HepG2 (cell line): Measurements from ENCODE around the gene GINS2. TPM values are rescaled to one million over a fixed set of nuclear protein-coding genes. Genes with fewer than 3 reads are reported as not detected.

Source experiments
- ATAC-seq: fragments of 200-7000 bp; cut with Tn5 transposase; 3 replicates; pipeline ENCODE4 v1.9.1; 2020; ENCODE audit warnings: mild to moderate bottlenecking, moderate library complexity
- BruUV-seq: library from RNA; stranded (reverse); fragments of 400-500 nt; replicated peaks from 2 replicates; lab custom pipeline; 2021; lab: Mats Ljungman, UMichigan
- CTCF ChIA-PET: fragments of 300-600 bp; formaldehyde crosslinking; extraction: SDS; loops from one replicate; lab custom pipeline; 2021; ENCODE audit warnings: low total read pairs, inconsistent platforms, low intra/inter-chr PET ratio; lab: Yijun Ruan, JAX
- POLR2A ChIA-PET: fragments of 350-600 bp; sonication (Branson Sonifier 250); formaldehyde crosslinking; loops from one replicate; lab custom pipeline; 2020; ENCODE audit warnings: antibody characterized with exemption, inconsistent platforms; lab: Yijun Ruan, JAX
- DNase-seq: peaks from one replicate; pipeline ENCODE4 v3.0.0-alpha.2; 2015; ENCODE audit warnings: low spot score
- FAIRE-seq: peaks from 3 replicates; lab custom pipeline; 2011; peaks lifted over from hg19 to GRCh38; lab: Jason Lieb, UNC
- H2AFZ ChIP-seq: one replicate; pipeline ENCODE4 v1.6.1; 2011; ENCODE audit warnings: low read length, inconsistent platforms
- H3K27ac ChIP-seq: fragments of 300-600 bp; 3 replicates; pipeline ENCODE4 v1.8.0; 2011; ENCODE audit warnings: mixed run types, mild to moderate bottlenecking, mixed read lengths, low read length, inconsistent platforms; ENCODE audit not compliant: insufficient read depth; ENCODE audit errors: extremely low read length
- H3K27me3 ChIP-seq, 2 experiments: fragments of 200-600 bp in 1 of 2; 2 replicates in 1 of 2; 3 replicates in 1 of 2; pipeline versions ENCODE4 v1.6.0 to v1.8.0; 2011; ENCODE audit warnings: low read length in 2 of 2, mild to moderate bottlenecking in 2 of 2, moderate library complexity in 2 of 2, inconsistent platforms in 1 of 2; ENCODE audit not compliant: insufficient read depth in 2 of 2, control insufficient read depth in 1 of 2
- H3K36me3 ChIP-seq, 2 experiments: fragments of 200-600 bp in 1 of 2; replicated peaks in 1 of 2; 2 replicates in 1 of 2; 3 replicates in 1 of 2; pipeline versions ENCODE4 v1.5.1 to v1.8.0; 2011; ENCODE audit warnings: low read length in 2 of 2, inconsistent platforms in 1 of 2; ENCODE audit not compliant: insufficient read depth in 2 of 2, control insufficient read depth in 1 of 2
- H3K4me1 ChIP-seq: 2 replicates; pipeline ENCODE4 v1.5.1; 2012; ENCODE audit warnings: low read length, inconsistent platforms; ENCODE audit not compliant: insufficient read depth
- H3K4me2 ChIP-seq: 2 replicates; pipeline ENCODE4 v1.6.0; 2011; ENCODE audit warnings: low read depth, low read length, inconsistent platforms
- H3K4me3 ChIP-seq, 3 experiments: fragments of 200-600 bp in 1 of 3; sonication (generic), shearing (Covaris generic) in 1 of 3; replicated peaks in 1 of 3; 2 replicates each; pipeline ENCODE4 v1.5.1; 2011 to 2016; ENCODE audit warnings: low read length in 3 of 3, inconsistent platforms in 2 of 3, low read depth in 2 of 3, mild to moderate bottlenecking in 2 of 3, control low read depth in 1 of 3, mixed read lengths in 1 of 3; ENCODE audit not compliant: insufficient read depth in 1 of 3
- H3K79me2 ChIP-seq: one replicate; pipeline ENCODE4 v1.6.1; 2011; ENCODE audit warnings: low read length, inconsistent platforms; ENCODE audit not compliant: insufficient read depth
- H3K9ac ChIP-seq: 2 replicates; pipeline ENCODE4 v1.6.0; 2011; ENCODE audit warnings: mild to moderate bottlenecking, low read depth, low read length, inconsistent platforms; ENCODE audit not compliant: insufficient read depth
- H3K9me3 ChIP-seq: 2 replicates; pipeline ENCODE4 v1.5.1; 2012; ENCODE audit warnings: mild to moderate bottlenecking, low read length
- H4K20me1 ChIP-seq: 2 replicates; pipeline ENCODE4 v1.6.0; 2011; ENCODE audit warnings: inconsistent platforms, mild to moderate bottlenecking, low read length, moderate library complexity; ENCODE audit not compliant: insufficient read depth
- AGO2 ChIP-seq: fragments of 200-400 bp; formaldehyde crosslinking; optimal IDR thresholded peaks from 2 replicates; pipeline ENCODE3; 2017; ENCODE audit warnings: mild to moderate bottlenecking, low read depth, low read length, moderate library complexity
- FOXA3 ChIP-seq: IDR thresholded peaks from 2 replicates; pipeline ENCODE4 v1.6.1; 2016; ENCODE audit warnings: missing genetic modification reagents, missing compliant biosample characterization
- MAFK ChIP-seq, 2 experiments: IDR thresholded peaks in 1 of 2; conservative IDR thresholded peaks in 1 of 2; 2 replicates each; pipeline ENCODE4 v1.6.1; 2011; ENCODE audit warnings: improper control_type of control experiment in 2 of 2, low read length in 2 of 2
- MED1 ChIP-seq: sonication (generic); formaldehyde crosslinking; IDR thresholded peaks from 2 replicates; pipeline ENCODE4 v1.4.0; 2020; ENCODE audit warnings: missing genetic modification reagents
- NONO ChIP-seq, 2 experiments: fragments of 450-650 bp in 1 of 2; sonication (generic) in 1 of 2; formaldehyde crosslinking in 1 of 2; IDR thresholded peaks in 1 of 2; conservative IDR thresholded peaks in 1 of 2; 2 replicates each; pipeline versions ENCODE4 v1.6.1 to v1.8.0; 2017 to 2022; ENCODE audit warnings: mild to moderate bottlenecking in 1 of 2, missing genetic modification reagents in 1 of 2, moderate library complexity in 1 of 2
- PHF21A ChIP-seq: sonication (generic); formaldehyde crosslinking; IDR thresholded peaks from 2 replicates; pipeline ENCODE4 v1.5.0; 2020; ENCODE audit warnings: mild to moderate bottlenecking, missing genetic modification reagents
- POLR2A ChIP-seq, 2 experiments: IDR thresholded peaks; 2 replicates each; pipeline ENCODE4 v1.6.1; 2011; ENCODE audit warnings: low read depth in 2 of 2, low read length in 2 of 2, mild to moderate bottlenecking in 1 of 2, moderate library complexity in 1 of 2; ENCODE audit not compliant: insufficient read depth in 1 of 2
- RBM22 ChIP-seq: fragments of 200-400 bp; formaldehyde crosslinking; optimal IDR thresholded peaks from 2 replicates; pipeline ENCODE3; 2017; ENCODE audit warnings: mild to moderate bottlenecking, low read length, moderate library complexity
- ZNF547 ChIP-seq: sonication (generic); formaldehyde crosslinking; IDR thresholded peaks from 2 replicates; pipeline ENCODE4 v1.5.1; 2020; ENCODE audit warnings: mild to moderate bottlenecking, missing genetic modification reagents
- ZSCAN25 ChIP-seq: sonication (generic); formaldehyde crosslinking; IDR thresholded peaks from 2 replicates; pipeline ENCODE4 v1.8.0; 2022; ENCODE audit warnings: mild to moderate bottlenecking, missing genetic modification reagents
- WGBS: methylation state at CpG from one replicate; pipeline ENCODE4 v1.1.6; 2017; ENCODE audit warnings: low lambda C conversion rate; 5-methylcytosine and 5-hydroxymethylcytosine counted together
- in situ Hi-C: cut with HindIII; loops from 2 replicates; pipeline ENCODE4 v1.10.0; 2017; ENCODE audit warnings: low pct_unique_long_range_greater_than_20kb; ENCODE audit not compliant: extremely low pct_ligation_motif_present
- intact Hi-C: fragments of 100-400 bp; cut with micrococcal nuclease; formaldehyde crosslinking; loops from one replicate; pipeline ENCODE4 v1.10.0; 2022; ENCODE audit not compliant: unreplicated experiment
- polyA plus RNA-seq, 8 experiments: library from polyadenylated mRNA; depleted of rRNA in 3 of 8; stranded (reverse) in 7 of 8; unstranded in 1 of 8; fragments of >200 nt; fragmentation: Illumina TruSeq in 4 of 8; extraction: Trizol in 4 of 8; gene quantifications; 2 replicates each; pipeline versions ENCODE4 v1.2.1 to v1.2.3, GENCODE V29; 2011 to 2016; ENCODE audit warnings: low read depth in 4 of 8, missing spikeins in 1 of 8, mixed read lengths in 1 of 8; ENCODE audit not compliant: insufficient read depth in 1 of 8
- total RNA-seq, 5 experiments: library from RNA; depleted of rRNA; stranded (reverse); fragments of >200 nt; fragmentation: Illumina TruSeq; extraction: Trizol; gene quantifications; 2 replicates each; pipeline ENCODE4 v1.2.3, GENCODE V29; 2016; ENCODE audit warnings: low read depth in 1 of 5
- TF ChIP-seq, protein P1 (sequence below): sonication (generic); formaldehyde crosslinking; IDR thresholded peaks from 2 replicates; pipeline ENCODE4 v1.5.1; 2020; ENCODE audit warnings: missing genetic modification reagents, mild to moderate bottlenecking, borderline replicate concordance
- TF ChIP-seq, protein P2 (sequence below): sonication (generic); formaldehyde crosslinking; IDR thresholded peaks from 2 replicates; pipeline ENCODE4 v1.4.0; 2020; ENCODE audit warnings: mild to moderate bottlenecking, missing genetic modification reagents
- TF ChIP-seq, protein P3 (sequence below): sonication (generic); formaldehyde crosslinking; IDR thresholded peaks from 2 replicates; pipeline ENCODE4 v1.5.0; 2020; ENCODE audit warnings: mild to moderate bottlenecking, missing genetic modification reagents
- TF ChIP-seq, protein P4 (sequence below): sonication (generic); formaldehyde crosslinking; IDR thresholded peaks from 2 replicates; pipeline ENCODE4 v1.5.1; 2020; ENCODE audit warnings: mild to moderate bottlenecking, missing genetic modification reagents, moderate library complexity

The GINS2 gene
- total and polyA plus RNA-seq, 2 of the 13 experiments (the other 11 are each of a cell fraction or from before 2014, with no cell fraction given) = 10.6 to 48.3 TPM

DNA sequence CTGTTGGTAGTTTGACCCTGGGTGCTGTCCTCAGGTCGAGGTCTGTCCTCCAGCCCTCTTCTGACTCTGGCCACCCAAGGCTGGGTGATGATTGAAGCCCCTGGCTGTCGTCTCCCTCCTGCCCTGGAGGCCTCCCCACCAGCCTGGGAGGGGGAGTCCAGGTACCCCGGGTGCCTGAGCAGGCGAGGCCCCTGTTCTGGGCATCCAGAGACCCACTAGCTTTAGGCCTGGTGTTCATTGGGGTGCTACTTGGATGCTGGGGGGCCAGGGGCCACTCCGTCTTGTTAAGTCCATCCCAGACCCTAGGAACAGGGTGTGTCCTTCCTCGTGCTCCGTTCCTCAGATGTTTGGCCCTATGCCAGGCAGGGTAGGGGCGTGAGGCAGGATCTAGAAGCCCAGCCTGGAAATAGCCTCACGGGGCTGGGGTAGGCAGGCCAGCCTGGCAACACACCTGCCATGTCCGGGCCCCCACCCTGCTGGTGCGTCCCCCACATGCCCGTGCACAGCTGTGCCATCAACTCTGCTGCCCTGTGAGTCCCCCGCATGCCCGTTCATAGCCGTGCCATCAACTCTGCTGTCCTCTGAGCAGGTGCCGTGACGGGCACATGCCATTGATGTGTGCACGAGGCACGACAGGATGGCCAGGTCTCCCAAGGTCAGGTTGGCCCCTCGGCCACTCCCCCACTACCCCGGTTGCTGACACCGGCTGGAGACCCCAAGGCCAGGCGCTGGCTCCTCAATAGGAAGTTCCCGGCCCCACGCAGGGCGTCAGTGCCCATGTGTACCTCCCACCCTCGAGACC is 36.9 kb downstream of the GINS2 start:
- BruUV-seq = no TSS peak
- in situ Hi-C loops (no loop called here), intact Hi-C loops (no loop called here)
- DNase-seq (no peak), FAIRE-seq (no peak), ATAC-seq (peak; percentile 3; the same call in 2 of the 3 replicates)
- Histone ChIP-seq H4K20me1 (peaks cover 56% of the 10 kb centered on the region), H3K36me3 (peaks cover 49 to 56% of the 10 kb centered on the region in 2 experiments), H3K4me2 (no peak overlapping the region), H2AFZ (no peak overlapping the region), H3K79me2 (peaks cover 4% of the 10 kb centered on the region), H3K4me1 (peaks cover 17% of the 10 kb centered on the region), H3K9me3 (no peaks in the 10 kb centered on the region), H3K4me3 (no peak overlapping the region), H3K27me3 (no peaks in the 10 kb centered on the region), H3K9ac (no peak overlapping the region), H3K27ac (peak overlapping the region; percentile 9)
- WGBS = 100% methylated on average over 5 of the region's 27 CpGs
- ChIA-PET POLR2A (no interaction called here), CTCF (no interaction called here)
- no peak for TF ChIP-seq NONO (IDR thresholded peaks at IDR 0.05)
- peak; percentile 58; the same call in 1 of the 2 replicates for TF ChIP-seq NONO (CRISPR knock-in tag; conservative IDR thresholded peaks at IDR 0.05)
- no peak for TF ChIP-seq PHF21A
- peak in 1 of 2 experiments; percentile 21; a peak in 1 of 4 replicates for TF ChIP-seq POLR2A (IDR thresholded peaks at IDR 0.05; ENCODE audit: insufficient read depth in 1 of 2, low read depth in 2 of 2, low read length in 2 of 2)
- TF ChIP-seq ZNF547 (CRISPR knock-in tag) = 0 out of 2 replicates have a peak, but pooled peaks have one; percentile 33
- TF ChIP-seq, protein P1, sequence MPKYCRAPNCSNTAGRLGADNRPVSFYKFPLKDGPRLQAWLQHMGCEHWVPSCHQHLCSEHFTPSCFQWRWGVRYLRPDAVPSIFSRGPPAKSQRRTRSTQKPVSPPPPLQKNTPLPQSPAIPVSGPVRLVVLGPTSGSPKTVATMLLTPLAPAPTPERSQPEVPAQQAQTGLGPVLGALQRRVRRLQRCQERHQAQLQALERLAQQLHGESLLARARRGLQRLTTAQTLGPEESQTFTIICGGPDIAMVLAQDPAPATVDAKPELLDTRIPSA (CRISPR knock-in tag) = no peak
- TF ChIP-seq, protein P2, sequence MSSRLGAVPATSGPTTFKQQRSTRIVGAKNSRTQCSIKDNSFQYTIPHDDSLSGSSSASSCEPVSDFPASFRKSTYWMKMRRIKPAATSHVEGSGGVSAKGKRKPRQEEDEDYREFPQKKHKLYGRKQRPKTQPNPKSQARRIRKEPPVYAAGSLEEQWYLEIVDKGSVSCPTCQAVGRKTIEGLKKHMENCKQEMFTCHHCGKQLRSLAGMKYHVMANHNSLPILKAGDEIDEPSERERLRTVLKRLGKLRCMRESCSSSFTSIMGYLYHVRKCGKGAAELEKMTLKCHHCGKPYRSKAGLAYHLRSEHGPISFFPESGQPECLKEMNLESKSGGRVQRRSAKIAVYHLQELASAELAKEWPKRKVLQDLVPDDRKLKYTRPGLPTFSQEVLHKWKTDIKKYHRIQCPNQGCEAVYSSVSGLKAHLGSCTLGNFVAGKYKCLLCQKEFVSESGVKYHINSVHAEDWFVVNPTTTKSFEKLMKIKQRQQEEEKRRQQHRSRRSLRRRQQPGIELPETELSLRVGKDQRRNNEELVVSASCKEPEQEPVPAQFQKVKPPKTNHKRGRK (CRISPR knock-in tag) = no peak
- TF ChIP-seq AGO2 = peak; percentile 40
- peak; percentile 23 for TF ChIP-seq RBM22
- TF ChIP-seq, protein P3, sequence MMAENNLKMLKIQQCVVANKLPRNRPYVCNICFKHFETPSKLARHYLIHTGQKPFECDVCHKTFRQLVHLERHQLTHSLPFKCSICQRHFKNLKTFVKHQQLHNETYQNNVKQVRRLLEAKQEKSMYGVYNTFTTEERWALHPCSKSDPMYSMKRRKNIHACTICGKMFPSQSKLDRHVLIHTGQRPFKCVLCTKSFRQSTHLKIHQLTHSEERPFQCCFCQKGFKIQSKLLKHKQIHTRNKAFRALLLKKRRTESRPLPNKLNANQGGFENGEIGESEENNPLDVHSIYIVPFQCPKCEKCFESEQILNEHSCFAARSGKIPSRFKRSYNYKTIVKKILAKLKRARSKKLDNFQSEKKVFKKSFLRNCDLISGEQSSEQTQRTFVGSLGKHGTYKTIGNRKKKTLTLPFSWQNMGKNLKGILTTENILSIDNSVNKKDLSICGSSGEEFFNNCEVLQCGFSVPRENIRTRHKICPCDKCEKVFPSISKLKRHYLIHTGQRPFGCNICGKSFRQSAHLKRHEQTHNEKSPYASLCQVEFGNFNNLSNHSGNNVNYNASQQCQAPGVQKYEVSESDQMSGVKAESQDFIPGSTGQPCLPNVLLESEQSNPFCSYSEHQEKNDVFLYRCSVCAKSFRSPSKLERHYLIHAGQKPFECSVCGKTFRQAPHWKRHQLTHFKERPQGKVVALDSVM (CRISPR knock-in tag) = no peak
- TF ChIP-seq, protein P4, sequence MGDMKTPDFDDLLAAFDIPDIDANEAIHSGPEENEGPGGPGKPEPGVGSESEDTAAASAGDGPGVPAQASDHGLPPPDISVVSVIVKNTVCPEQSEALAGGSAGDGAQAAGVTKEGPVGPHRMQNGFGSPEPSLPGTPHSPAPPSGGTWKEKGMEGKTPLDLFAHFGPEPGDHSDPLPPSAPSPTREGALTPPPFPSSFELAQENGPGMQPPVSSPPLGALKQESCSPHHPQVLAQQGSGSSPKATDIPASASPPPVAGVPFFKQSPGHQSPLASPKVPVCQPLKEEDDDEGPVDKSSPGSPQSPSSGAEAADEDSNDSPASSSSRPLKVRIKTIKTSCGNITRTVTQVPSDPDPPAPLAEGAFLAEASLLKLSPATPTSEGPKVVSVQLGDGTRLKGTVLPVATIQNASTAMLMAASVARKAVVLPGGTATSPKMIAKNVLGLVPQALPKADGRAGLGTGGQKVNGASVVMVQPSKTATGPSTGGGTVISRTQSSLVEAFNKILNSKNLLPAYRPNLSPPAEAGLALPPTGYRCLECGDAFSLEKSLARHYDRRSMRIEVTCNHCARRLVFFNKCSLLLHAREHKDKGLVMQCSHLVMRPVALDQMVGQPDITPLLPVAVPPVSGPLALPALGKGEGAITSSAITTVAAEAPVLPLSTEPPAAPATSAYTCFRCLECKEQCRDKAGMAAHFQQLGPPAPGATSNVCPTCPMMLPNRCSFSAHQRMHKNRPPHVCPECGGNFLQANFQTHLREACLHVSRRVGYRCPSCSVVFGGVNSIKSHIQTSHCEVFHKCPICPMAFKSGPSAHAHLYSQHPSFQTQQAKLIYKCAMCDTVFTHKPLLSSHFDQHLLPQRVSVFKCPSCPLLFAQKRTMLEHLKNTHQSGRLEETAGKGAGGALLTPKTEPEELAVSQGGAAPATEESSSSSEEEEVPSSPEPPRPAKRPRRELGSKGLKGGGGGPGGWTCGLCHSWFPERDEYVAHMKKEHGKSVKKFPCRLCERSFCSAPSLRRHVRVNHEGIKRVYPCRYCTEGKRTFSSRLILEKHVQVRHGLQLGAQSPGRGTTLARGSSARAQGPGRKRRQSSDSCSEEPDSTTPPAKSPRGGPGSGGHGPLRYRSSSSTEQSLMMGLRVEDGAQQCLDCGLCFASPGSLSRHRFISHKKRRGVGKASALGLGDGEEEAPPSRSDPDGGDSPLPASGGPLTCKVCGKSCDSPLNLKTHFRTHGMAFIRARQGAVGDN (CRISPR knock-in tag) = peak; percentile 28; the same call in 1 of the 2 replicates
- TF ChIP-seq MED1 (CRISPR knock-in tag) = no peak
- 0 out of 2 replicates have a peak, but pooled peaks have one; percentile 56 for TF ChIP-seq ZSCAN25 (CRISPR knock-in tag)
- no peak for TF ChIP-seq FOXA3 (CRISPR knock-in tag)
- no peak for TF ChIP-seq MAFK (conservative IDR thresholded peaks at IDR 0.05 in 1 of 2, IDR thresholded peaks at IDR 0.05 in 1 of 2; ENCODE audit: low read length in 2 of 2)
